Measurements from ENCODE around the gene BCL11B.

BCL11B gene

DNA sequence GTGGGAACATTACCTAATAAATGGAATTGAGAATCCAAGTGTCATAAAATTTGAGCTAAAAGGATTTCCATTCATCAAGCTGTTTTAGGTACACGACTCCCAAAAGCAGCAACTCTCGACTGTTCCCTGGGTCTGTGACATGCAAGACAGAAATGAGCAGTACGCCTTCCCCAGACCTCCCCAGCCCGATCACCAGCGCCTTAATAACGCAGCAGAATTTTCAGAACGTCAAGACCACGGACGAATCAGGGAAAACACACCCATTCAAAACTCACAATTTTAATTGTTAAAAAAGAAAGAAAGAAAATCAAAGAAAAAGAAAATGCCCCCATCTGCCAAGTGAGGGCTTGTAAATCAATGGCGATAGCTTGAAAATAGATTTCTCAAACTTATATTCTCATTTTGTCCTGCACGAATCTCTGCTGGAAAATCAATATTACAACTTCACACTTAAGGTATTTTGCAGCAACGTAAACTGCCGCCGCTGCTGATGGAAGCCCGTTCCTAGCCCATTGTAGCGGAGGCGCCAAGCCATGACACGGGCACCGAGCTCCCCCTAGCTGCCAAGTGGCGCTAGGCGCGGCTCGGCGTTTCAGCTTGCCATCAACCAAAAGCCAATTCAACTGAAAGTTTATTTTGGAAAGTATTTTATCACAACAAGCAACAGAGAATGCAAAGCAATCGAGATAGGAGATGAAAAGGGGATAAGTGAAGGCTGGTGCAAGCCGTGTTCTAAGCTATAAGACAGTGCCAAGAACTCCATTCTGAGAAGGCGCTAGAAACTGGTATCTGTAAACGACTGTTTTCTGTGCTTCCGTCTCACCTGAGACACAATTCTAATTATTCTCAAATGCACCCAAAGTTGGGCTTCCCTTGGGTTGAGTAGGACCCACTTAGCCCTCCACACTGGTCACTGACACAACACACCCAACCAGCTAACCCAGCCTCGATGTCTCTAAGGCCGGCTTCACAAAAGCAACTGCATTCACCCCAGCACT lies 5.5 kb downstream of the BCL11B start:
- peak; percentile 84 for DNase-seq

- DNase-seq: no peak
These were observed 6.4 kb downstream of the BCL11B start for GRCh38 chr14:99265571-99265970.

GRCh38 chr14:99264691-99265450 lies 7.1 kb downstream of the BCL11B start:
- DNase-seq: no peak

- no peak for DNase-seq
These were observed 8.2 kb downstream of the BCL11B start for GRCh38 chr14:99263564-99264330.

DNA sequence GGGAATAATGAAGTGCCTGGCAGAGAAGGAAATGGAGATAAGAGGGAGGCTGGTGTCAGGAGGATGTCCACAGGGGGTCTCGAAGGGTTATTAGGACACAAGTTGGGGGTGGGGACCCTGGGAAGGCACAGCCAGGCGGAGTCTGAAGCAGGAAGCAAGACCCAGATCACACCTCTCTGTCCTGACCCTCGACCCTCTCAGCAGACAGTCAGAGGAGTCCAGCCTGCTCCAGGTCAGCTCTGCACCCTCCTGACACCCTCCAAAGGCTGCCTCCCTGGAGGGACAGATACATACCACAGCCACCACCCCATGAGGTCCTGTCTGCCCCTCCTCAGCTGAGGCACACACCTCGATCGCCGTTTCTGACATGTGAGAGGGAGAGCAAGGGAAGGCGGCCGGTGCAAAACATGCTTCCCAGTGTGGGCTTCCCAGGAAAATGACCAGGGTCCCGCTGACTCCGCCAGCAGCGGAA lies 9.0 kb downstream of the BCL11B start:
- DNase-seq: no peak

DNA sequence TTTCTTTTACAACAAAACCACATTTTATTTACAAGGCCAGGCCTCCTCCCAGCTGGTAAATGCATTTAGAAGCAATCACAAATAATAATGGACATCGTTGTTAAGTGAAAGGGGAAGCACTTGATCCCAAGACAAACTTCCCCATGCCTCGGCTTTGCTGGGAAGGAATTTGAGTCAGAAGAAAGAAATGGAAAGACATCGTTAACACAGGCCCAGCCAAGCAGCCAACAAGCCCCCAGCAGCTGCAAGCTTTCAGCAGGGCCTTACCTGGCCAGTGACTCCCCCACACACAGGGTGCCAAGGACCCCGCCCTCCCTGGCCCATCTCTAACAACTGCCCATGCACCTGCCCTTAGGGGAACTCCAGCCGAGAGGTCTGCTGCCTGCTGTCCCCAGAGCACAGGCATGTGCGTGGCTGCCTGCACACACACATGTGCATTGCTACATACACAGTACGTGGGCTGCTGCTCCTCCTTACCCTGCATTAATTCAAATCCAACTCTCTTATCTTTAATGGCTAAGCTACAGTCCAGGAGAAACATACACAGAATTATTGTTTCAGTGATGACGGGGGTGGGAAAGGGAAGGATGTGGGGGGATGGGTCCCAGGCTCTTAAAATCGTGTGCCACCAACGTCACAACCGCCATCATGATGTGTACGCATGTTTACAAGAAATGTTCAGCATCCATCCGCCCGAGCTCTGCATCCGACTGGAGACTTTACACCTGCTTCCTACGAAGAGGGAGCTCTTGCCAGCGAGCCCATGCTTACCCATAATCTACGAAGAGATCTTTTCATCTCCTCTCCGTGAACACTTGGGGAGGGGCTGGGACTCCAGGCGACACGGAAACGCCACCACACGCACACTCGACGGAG lies 9.8 kb downstream of the BCL11B start:
- no peak for DNase-seq

DNA sequence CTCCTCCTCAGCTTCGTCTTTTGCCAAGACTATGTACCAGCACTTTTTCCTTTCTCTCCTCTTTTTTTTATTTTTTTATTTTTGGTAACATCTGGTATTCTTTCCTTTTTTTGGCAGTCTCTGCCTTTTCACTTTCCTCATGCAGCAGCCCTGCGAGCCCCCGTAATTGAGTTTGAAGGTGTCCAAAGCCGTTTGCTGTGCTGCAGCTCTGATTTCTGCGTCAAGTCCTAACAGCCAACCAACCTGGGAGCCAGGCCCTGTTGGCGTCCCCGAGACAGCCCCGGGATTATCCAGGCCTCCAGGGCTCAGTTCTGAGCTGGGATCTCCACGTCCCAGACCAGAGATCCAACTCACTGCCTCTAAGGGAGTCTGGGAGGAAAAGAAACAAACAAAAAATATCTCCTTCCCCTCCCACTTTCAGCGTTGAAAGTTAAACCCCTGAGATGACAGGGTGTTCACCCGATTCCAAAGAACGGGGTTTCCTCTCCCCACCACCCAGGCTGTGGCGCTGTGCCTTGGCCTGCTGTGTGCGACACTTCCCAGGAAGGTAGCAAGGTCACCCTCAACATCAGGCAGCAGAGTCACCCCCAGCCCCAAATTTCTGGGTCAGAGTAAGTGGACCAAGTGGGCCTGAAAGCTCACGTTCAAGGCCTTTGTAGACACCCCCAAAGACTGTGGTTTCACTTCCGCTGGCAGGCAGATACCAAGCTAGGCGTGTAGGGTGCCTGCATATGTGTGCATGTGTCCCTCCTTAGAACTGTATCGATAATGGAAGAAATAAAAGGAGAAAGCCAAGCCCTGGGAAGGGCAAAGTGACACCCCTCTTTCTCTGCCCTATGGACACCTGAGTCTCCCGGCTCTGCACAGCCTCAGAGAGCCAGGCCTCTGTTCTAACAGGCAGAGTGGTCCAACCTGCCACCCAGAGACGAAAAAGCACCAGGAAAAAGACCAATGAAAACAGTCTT lies 11.1 kb downstream of the BCL11B start:
- DNase-seq: no peak

- DNase-seq: no peak
These were observed 11.9 kb downstream of the BCL11B start for GRCh38 chr14:99260116-99260515.

DNA sequence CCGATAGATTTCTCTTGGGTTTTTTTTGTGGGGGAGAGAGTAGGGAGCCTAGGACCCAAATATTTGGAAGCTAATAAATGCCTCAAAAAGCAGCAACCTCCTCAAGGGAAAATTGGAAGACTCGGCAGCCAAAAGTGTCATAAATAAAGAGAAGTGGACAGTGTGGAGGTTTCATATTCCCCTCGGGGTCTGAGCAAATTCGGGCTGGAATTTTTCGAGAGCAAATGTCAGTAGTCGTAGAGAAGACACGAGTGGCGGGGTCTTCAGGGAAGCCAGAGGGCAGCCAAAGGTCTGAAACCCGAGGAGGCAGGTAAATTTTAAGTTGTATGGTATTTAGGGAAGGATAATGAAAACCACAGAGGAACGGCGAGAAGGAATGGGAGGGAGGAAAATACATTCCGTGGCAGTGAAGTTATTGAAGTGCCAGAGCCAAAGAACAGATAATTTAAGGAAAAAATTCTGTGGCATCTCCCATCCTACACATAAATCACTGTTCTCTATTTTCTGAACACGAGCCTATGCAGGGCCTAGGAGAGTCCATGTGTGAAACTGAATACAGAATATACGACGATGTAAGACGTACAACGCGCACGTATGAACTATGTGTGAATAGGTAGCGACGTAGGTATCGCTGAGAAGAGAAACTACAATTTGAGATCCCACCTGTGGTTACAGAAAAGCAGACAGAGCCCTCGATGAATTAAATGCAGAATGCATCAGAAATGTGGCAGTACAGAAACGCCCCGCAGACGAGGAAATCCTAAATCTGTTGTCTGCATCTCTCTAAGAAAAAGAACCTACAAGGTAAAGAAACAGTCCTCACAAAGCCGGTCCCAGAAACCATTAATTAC lies 12.9 kb downstream of the BCL11B start:
- DNase-seq: no peak

DNA sequence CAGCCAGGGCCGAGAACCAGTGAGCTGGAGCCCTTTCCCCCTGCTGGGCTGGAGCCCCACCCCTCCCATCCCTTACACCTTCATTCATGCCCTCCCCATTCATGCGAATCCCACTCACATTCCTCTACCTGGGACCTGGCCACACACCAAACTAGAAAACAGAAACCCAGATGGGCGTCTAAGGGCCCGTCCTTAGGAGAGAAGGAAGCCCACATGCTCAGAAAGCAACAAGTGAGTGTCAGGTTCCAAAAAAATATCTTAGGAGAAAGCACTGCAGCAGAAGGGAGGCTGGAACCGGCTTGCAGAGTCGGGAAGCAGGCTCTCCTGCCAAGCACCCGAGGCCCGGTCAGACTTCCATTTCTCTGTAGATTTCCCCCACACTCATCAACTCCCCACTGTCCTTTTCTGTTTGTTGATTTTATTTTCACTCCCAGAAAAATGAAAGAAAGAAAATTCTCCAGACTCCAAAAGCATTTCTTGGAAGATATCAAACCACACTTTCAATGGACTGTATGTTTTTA lies 13.6 kb downstream of the BCL11B start:
- no peak for DNase-seq

DNA sequence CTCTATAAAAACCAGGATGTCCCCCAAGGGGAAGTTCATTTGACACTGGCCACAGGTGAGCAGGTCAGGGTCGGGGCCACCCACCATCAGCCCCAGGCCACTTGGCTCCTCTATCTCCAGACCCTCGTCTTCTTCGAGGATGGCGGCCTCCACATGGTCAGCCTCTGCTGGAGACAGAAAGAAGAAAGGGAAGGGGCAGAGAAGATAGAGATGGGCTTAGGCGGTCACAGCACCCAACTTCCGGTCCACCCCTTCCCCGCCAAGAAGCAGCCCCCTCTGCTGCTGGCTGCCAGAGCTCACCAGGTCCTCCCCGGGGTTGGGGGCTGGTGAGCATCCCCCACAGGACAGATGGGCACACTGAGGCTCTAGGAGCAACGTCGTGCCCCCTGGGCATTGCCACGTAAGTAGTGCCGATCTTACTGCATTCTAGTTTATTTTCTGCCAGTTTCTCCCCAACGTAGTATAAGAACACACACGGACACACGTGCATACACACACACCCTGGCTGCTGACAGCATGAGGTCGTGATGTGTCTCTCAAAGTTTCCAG lies 14.2 kb downstream of the BCL11B start:
- no peak for DNase-seq

DNA sequence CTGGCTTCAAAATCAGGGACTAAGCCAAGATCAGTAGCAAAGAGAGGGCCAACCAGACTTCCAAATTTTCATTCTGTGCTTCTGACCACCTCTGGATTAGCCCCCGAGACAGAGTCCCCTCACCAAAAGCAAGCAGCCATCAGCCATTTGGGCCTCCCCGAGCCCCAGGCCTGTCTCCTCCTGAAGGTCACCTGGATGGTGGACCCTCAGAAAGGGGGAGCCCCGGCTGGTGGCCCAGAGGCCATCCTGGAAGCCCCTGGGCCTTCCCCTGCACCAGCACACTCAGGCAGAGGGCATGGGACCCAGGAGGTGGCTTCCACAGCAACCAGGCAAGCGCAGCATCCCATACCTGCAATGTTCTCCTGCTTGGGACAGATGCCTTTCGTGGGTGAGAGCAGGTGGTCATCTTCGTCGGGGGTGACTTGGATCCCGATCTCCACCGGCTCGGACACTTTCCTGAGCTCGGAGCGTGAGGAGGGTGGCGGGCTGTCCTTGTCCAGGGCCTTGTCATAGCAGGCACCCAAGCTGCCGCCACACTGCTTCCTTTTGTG lies 14.8 kb downstream of the BCL11B start:
- no peak for DNase-seq

GRCh38 chr14:99256483-99256874 lies 15.5 kb downstream of the BCL11B start:
- no peak for DNase-seq

- DNase-seq: no peak
These were observed 16.1 kb downstream of the BCL11B start for GRCh38 chr14:99255621-99256482.

DNA sequence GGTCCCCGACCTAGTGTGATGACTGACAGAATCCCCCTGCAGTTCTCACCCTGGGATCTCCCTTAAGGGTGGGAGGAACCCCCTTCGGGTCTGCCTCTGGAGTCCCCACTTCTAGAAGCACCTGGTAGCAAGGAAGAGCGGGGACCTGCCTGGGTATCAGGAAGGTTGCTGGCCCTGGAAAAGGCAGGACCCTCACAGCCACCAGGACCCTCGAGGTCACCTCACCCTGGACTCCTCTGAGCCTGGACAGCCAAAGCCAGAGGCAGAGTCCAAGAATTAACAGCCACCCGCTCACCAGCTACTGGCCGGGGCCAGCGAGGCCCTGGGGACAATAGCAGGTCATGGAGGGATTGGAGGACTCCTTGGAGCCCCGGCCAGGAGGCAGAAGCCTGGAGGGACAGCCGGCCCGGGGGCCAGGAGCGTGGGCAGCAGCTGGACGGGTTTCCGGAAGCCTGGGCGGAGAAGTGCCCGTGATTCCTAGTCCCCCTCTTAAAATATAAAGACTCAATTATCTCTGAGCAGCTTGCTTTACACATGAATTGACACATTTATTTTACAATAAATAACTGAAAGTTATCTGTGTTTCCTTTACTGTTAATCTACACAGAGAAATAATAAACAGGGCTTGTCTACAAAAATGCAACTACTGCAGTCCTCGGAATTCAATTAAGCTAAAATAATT lies 17.5 kb downstream of the BCL11B start:
- no peak for DNase-seq

DNA sequence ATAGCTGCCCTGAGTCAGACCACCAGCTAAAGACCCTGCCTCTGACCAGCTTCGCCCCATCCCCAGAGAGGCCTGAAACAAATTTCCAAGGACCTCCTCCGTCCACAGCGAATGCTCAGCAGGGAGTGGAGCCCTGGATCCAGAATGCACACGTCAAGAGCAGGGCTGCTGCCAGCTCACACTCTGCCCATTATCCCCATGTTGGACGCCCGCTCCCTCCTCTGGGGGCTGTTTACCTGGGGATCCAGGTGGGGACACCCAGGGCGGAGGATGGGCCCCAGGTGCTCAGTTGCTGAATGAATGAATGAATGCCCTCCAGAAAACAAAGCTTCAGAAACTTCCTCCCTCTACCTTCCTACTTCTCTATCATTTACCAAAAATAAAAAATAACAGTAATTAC lies 18.1 kb downstream of the BCL11B start:
- no peak for DNase-seq
